Stimulated activated CD4-positive, alpha-beta T cell treated with anti-CD3 and anti-CD28 coated beads, Interleukin-1b, Interleukin-23, amount 100 ng/mL, for 1 hour (primary cell): ENCODE data around the gene ANLN.
"Not testable (repeated sequence)": the region's sequence is repeated elsewhere in the genome, so short reads cannot be mapped to it uniquely, and the experiment has no call there.

Experiments
- DNase-seq, 2 donors: peaks; one replicate each; pipeline ENCODE4 v3.0.0-alpha.2; 2020; ENCODE audit warnings: low read depth in 2 of 2

Gene ANLN

DNA sequence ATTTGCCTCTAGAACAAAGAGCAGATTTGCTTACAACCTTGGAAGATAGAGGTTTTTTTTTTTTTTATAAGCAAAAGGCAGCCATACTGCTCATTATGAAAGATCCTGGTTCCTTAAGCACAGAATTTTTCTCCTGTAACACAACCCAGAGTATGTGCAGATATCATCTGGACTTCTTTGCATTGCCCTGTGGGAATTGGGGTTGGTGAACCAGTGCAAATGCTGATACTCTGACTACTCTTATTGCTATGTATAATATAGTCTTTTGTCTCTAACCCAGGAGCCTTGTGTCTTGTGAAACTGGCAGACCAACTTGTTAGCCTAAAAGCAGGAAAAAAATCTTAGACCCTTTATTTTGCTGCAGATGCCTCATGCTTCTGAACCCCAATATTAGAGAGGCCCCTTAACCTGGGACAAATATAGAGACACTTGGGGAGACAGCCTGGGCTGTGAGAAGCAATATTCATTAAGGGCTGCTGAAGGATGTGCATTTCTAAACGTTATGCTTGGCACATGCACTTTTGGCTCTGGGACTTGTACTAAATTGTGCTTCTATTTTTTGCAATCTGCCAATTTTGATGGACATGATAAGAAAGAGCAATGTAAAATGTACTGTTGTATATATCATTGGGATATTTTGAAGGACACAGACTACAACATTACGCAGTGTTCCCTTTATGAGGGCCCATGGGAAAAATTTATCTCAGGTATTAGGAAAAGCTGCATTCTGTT lies 78.9 kb downstream of the ANLN start:
- no peak for DNase-seq

DNA sequence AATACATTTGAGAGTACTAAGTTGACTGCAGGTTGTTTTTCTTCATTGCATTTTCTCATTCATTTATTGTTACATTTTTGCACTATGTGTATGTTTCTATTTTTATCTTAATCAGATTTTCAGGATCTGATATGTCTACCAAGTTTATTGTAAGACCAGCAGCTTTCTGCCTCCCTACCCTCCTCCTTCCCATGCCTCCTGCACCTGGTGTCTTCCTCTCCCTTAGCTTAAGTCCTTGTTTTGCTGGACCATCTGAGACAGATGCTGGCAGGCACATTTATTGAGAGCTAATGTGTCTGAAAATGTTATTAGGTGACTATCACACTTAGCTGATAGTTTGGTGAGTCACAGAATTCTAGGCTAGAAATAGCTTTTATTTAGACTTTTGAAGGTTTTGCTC lies 79.6 kb downstream of the ANLN start:
- DNase-seq = no peak

DNA sequence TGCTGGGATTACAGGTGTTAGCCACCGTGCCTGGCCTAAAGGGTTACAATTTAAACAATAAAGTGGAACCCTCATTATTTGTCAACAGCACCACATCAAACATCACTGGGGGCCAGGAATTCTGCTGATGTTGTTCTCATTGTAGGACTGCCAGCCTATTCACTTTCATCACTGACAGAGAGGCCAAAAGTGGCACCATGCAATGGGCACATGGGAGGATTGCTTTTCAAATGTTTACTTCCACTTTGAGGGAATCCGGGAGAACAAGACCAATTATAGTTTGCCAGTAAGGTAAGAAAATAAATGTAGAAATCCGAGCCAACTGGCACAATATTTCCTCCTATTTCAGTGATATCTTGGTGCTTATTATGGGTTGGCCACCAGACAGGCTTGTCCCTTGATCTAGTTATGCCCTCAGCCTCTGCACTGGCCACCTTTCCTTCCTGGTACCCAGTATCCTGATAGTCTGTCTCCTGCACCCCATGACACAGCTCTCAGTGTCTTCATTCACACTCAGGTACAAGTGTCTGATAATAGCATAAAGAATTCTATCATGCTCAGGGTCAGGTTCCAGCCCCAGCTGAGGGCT lies 82.6 kb downstream of the ANLN start:
- DNase-seq = no peak

DNA sequence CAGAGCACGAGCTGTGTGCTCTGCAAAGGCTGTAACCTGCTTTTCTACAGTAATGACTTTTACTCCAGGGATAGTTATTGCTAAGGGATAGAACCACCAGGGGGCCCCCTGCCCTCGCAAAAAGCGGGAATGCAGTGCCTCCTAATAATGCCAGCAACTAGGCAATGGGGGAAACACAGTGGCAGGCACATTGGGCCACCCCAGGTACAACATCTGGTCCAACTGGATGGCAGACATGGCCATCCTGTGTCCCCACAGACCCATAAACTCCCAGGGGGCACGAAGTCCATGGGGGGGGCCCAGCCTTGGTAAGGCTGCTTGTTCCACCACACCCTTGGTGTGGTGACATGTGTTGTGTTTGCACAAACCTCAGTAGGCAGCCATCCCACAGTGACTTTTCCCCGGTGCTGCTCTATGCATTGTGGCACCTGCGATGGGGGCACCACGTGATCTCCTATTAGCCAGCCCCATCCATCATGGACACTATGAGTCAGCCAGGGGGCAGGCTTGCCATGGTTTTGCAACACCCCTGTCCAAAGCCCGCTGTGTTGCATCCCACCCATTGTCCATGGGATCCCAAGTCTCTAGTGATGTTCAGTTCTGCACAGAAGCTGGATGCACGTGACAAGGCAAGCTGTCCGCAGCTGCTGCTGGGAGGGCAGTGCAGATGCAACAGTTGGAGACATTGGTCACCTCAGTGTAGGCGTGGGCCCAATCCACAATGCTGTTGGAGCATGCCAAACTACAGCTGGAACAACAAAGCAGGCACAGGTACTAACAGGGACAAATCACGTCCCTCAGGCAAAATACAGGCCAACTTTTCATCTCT lies 84.0 kb downstream of the ANLN start:
- DNase-seq = no peak

DNA sequence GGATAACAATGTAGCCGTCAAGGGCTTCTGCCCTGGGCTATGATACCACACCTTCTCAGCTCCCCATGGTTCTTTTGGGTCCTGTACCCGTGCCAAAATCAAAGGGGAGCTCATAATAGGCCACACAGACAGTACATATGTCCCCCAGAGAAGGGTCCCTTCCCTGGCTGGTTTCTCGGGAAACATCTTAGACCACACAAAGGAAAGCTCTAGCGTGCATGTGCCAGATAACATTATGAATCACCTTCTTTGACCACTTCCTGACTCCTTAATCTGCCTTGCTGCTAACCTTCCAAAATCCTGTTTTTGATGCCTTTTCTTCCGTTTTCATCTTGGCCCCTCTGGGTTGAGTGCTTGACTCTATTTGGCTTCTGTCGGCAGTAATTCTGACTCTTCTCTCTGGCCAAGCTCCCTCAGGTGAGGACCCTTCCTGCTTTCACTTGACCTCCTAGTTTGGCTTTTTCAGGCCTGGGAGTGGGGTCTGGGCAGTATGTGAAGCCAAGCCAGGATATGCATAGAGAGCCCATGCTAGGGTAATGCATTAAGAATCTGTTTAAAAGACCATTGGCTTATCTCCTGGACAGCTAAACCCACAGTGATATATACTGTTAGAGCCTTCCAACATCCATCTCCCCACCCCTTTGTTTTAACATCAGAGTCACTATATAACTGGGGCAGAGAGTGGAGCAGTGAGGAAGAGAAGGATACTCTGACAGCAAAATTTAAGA lies 84.8 kb downstream of the ANLN start:
- no peak for DNase-seq

DNA sequence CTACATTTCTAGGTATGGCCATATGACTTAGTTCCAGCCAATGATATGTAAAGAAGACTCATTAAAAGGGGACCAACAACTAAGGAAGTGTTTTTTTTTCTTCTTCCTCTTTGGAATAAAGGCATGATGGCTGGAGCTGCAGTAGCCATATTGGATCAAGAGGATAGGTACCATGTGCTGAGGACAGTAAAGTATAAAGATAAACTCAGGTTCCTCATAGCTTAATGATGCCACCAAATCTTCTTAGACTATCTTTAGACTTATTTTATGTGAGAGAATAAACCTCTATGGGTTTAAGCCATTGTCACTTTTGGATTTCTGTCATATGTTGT lies 85.3 kb downstream of the ANLN start:
- no peak for DNase-seq

DNA sequence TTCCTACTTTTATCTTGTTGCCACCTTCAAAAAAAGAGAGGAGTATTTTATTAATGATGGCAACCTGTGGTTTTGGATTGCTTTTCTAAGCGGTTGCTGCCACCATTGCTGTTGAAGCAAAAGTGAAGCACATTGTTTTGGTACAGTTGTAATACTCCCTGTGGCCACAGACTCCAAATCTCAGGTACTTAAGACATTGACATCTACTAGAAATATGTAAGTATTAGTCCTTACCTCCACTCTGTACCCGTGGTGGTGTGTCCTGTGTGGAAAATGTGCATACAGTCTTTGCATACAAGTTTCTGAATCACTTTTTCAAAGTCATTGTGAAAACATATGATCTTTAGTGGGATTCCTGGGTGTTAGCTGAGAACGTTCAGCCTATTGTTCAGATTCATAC lies 85.7 kb downstream of the ANLN start:
- no peak for DNase-seq

DNA sequence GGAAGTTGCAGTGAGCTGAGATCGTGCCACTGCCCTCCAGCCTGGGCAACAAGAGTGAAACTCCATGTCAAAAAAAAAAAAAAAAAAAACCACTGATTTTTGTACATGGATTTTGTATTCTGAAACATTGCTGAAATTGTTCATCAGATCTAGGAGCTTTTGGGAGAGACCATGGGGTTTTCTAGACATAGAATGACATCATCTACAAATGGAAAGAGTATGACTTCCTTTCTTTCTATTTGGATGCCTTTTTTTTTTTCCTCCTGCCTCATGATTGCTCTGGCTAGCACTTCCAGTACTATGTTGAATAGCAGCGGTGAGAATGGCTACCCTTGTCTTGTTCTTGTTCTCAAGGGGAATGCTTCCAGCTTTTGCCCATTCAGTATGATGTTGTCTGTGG lies 89.1 kb downstream of the ANLN start:
- DNase-seq = no peak

DNA sequence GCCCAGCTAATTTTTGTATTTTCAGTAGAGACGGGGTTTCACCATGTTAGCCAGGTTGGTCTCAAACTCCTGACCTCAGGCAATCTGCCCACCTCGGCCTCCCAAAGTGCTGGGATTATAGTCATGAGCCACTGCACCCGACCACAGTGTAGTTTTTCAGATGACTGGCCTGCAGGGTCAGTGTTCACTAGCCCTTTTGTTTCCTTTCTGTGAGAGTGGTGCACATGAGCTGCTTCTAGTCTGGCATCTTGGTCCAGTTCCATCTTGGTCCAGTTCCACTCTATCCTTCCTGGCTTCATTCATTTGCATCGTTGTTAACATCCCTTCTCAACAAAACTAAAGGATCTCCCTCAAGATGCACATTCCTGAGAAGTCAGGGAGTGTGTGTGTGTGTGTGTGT lies 94.2 kb downstream of the ANLN start:
- not testable (repeated sequence) for DNase-seq

DNA sequence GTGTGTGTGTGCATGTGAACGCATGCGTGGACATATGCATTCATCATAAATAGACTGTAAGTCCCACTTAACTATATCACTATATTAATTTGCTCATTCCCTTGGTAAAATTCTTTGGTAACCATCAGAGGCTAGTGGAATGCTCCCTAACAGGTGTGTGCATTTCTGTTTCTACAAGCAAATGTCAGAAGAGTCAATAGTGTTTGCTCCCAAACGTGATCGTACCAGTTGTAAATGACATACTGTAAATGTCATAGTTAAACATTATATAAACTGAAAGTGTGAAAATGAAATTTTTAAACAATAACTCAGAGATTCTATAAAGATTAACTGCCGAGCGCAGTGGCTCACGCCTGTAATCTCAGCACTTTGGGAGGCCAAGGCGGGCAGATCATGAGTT lies 94.6 kb downstream of the ANLN start:
- no peak for DNase-seq

DNA sequence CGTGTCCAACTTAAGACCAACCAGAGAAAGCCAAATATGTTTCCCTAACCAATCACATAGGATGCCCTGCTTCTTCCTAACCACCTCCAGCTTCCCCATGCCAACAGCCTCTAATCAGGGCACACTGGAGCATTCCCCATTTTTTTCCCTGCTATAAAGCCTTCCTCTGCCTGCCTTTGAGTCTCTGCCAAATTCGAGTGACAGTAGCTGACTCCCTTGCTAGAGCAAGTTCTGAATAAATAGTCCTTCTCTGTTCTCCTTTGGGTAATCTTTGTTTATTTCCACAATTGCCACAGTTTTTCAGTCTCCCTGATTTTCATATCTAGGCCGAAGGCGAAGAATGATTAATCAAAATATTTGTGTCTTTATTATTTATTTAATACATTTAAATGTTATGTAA lies 96.7 kb downstream of the ANLN start:
- no peak for DNase-seq

DNA sequence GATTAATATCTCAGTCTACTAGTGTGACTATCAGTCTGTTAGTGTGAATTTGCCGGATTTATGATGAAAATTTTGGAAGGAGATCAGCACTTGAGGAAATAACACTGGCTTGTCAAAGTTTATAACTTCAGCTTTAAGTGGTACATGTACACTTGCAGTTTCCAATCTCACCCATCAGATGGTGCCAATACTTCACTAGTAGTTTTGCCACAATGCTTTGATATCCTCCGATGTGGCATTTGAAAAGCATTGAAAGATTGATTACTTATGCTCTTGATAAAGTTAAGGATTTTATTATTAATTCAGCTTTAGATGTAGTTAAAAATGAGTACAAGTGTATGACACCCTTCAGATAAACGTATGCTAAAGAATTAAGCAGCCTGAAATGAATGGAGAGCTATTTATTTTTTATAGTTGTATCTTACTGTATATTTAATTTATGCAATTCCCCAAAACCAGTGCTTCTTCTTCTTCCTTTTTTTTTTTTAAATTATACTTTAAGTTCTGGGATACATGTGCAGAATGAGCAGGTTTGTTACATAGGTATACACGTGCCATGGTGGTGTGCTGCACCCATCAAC lies 98.2 kb downstream of the ANLN start:
- peak in 1 of 2 donors; percentile 6 for DNase-seq

DNA sequence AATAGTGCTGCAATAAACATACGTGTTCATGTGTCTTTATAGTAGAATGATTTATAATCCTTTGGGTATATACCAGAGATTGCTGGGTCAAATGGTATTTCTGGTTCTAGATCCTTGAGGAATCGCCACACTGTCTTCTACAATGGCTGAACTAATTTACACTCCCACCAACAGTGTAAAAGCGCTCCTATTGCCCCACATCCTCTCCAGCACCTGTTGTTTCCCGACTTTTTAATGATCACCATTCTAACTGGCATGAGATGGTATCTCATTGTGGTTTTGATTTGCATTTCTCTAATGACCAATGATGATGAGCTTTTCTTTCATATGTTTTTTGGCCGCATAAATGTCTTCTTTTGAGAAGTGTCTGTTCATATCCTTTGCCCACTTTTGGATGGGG lies 99.0 kb downstream of the ANLN start:
- not testable (repeated sequence) for DNase-seq

DNA sequence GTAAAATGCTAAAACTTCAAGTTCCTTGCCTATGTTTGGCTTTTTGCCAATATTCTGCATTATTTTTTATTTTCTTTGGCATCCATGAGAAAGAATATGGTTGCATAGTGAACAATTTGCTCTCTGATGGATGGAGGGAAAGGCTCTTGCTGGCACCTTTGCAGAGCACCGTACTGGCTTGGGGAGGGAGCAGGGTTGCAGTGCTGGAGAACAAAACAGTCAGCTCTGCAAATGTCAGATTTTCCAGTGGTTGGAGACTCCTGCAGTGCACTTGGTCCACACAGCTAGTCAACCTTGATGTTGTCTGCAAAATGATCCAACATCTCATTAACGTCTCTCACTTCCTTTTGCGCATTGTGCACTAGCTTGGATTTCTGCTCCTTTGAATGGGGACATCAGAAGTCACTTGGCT lies 100.8 kb downstream of the ANLN start:
- DNase-seq = no peak

DNA sequence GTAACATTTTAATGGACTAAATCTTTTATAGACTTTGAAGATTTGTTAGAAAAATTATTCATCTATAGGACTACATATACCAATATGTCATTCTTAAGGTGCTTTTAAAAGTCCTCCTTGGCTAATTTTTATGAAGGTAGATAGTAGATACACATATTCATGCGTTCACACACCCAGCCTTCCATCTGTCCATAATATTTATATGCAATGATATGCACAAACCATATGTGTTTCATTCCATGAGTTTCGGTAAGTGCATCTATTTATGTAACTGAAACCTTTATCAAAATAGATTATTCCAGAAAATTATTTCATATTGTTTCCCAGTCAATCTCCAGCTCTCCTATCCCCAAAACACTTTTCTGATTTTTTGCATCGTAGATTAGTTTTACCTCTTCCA lies 101.7 kb downstream of the ANLN start:
- DNase-seq = no peak

DNA sequence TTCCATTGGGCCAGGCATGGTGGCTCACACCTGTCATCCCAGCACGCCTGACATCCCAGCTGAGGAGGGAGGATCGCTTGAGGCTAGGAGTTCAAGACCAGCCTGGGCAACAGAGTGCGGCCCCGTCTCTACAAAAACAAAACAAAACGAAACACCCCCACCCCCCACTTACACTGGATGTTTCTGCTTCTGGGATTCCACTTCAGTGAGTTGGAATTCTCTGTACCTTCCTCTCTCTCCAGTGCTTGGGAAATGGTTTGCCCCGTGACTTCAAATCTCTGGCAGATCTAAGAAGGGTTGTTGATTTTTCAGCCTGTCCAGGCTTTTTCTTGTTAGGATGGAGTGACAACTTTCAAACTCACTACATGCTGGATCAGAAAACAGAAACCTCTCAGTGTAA lies 106.9 kb downstream of the ANLN start:
- DNase-seq = no peak

DNA sequence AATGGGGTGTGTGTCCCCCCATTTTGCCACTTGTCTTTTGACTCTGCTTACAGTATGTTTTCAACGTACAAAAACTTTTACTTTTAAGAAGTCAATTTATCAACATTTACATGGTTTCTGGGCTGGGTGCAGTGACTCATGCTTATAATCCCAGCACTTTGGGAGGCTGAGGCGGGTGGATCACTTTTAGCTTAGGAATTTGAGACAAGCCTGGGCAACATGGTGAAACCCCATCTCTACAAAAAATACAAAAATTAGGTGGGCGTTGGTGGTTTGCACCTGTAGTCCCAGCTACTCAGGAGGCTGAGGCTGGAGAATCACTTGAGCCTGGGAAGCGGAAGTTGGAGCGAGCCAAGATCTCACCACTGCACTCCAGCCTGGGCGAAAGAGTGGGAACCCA lies 107.5 kb downstream of the ANLN start:
- not testable (repeated sequence) for DNase-seq

DNA sequence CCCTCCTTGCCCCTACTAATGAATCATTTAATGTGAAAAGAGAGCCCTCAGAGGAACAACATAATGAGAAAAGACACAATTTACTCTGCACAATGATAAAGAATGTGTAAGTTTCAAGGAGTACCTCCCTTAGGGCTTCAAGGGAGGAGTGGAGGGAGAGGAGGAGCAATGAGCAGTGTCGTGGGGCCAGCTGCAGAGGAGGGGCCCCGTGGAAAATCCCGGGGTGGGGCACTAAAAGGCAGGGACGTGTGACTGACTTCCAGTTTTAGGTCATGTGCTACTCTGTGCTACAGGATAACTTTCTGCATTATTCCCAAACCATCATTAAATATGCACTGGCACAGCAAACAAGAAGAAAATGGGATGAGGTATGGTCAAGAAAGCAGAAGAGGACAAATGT lies 108.1 kb downstream of the ANLN start:
- no peak for DNase-seq
